ENCODE data around the gene NUMBL.
A peak's percentile ranks its signal among the peaks of the same experiment; 100 is the strongest.

NUMBL gene

DNA sequence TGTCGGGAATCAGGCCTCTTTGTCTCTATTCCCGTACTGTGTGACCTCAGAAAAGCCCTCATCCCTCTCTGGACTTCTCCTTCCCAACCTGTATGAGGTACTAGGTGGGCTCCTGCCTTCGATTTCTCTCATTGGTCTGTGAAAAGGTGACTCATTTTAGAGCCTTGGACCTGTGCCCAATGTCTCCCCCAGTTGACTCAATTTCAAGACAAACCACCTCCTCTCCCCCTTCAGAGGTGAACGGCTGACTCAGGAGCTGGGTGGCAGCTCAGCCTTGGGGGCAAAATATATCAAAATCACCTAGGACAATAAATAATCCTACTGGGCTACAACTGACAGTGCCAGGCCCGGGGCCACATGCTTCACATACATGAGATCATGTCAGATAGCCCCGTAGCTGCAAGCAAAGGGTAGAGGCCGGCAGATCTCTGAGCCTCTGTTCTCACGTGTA lies 25.6 kb upstream of the NUMBL start:
- DNase-seq = peak; percentile 41

GRCh38 chr19:40714441-40715299 lies 24.2 kb upstream of the NUMBL start:
- DNase-seq = peak; percentile 89

- no peak for DNase-seq
These were observed 23.5 kb upstream of the NUMBL start for GRCh38 chr19:40713939-40714338.

DNA sequence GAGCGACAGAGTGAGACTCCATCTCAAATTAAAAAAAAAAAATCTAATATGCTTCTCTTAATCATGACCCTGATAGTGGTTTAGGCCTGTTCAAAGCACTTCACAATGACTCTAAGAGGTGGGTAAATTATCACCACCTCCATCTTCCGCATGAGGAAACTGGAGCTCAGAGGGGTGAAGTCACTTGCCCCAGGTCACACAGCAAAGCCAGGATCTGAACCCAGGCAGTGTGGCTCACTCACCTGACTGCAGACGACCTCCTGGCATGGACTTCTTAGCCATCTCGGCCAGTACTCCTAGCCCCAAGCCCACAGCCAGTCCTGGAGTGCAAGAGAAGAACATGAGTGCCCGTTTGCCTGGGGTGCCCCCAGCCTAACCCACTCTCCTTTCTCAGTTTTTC lies 19.4 kb upstream of the NUMBL start:
- DNase-seq = no peak

DNA sequence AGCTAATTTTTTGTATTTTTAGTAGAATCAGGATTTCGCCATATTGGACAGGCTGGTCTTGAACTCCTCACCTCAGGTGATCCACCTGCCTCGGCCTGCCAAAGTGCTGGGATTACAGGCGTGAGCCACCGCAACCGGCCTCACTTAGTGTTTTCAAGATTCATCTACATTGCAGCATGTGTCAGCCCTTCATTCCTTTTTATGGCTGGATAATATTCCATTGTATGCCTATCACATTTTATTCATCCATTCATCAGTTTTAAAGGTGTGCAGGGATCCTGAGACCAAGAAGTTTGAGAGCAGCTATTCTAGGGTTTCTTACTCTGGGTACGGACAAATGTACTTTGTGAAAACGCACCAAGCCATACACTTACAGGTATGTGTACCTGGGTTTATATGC lies 17.2 kb upstream of the NUMBL start:
- DNase-seq = no peak

DNA sequence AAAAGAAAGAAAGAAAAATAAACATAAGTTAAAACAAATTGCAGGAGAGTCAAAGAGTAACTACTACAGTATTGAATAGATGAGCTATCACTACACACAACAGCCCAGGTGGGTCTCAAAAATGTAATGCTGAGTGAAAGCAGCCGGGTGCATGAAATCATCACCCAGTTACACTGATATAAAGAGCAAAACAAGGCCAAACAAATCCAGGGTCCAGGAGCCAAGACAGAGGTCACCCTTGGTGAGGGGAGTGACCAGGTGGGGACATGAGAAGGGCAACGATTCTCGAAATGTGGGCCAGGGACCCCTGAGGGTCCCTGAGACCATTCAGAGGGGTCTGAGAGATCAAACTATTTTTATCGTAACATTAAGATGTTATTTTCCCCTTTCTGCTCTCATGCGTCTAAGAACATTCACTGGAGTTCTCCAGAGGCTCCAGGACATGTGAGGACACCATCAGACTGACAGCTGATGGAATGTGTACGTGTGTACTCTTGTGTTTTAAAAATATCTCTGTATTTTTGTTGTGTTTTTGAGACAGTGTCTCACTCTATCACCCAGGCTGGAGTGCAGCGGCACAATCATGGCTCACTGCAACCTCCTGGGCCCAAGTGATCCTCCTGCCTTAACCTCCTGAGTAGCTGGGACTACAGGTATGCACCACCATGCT lies 15.6 kb upstream of the NUMBL start:
- no peak for DNase-seq

DNA sequence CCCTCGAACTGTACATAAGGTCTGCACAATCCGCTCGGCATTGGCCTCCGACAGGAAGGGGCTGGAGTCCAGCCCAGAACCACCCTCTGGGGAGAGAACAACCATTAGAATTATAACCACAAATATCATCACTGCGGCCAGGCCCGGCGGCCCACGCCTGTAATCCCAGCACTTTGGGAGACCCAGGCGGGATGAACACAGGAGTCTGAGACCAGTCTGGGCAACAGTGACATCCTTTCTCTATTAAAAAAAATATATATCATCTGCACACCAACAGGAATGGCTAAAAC lies 14.9 kb upstream of the NUMBL start:
- DNase-seq = no peak

DNA sequence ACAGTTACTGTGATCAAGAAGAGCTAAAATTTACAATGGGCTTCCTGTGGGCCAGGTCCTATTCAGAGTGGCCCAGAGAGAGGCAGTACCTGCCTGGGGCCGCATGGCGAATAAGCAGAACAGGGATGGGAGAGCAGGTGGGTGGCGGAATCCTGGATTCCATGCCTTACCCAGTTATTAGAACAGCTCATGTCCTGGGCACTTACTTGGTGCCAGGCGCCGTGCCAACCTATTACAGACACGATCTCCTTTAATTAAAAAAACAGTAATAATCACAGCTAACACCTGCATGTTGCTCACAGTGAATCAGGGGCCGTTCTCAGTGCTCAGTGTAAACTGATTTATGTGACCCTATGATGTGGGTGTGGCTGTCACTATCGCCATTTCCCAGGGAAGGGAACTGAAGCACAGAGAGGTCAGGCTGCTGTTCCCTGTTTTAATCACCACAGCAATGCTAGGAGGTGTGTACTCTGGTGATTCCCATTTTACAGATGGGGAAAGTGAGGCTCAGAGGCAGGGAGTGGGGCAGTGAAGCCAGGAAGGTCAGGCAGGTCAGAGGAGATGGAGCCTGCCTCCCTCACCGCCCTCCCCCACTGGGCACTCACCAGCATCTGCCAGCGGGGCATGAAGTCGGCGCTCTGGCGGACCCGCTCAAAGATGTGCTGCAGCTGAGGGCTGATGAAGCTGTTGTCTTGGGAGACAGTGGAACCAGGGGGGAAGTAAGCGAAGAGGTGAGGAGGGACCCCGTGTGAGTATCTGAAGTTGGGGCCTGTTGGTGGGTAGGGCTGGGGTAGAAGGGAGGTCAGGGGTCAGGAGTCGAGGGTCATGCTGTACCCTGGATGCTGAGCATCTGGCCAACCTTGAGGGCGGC lies 14.3 kb upstream of the NUMBL start:
- DNase-seq = no peak

- no peak for DNase-seq
These were observed 12.7 kb upstream of the NUMBL start for GRCh38 chr19:40703029-40703755.

GRCh38 chr19:40702337-40703012 lies 12.0 kb upstream of the NUMBL start:
- DNase-seq = no peak

- no peak for DNase-seq
These were observed 11.3 kb upstream of the NUMBL start for GRCh38 chr19:40701758-40702157.

DNA sequence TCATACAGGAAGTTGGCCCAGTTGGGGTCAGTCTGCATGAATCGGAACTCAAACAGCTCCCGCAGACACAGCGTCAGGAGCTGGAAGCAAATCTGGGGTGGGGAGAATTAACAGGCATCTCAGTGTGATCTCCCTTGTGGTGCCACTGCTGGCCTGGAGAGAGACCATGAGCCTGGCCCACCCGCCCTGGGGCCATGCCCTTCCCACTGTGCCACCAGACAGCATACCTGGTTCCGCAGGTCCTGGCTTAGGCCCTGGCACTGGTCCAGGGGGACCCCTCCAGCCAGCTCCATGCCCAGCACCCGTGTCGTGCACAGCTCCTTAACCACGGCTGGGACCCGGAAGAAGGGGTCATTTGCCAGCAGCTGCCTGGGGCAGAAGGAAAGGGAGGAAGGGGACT lies 9.6 kb upstream of the NUMBL start:
- DNase-seq = no peak

DNA sequence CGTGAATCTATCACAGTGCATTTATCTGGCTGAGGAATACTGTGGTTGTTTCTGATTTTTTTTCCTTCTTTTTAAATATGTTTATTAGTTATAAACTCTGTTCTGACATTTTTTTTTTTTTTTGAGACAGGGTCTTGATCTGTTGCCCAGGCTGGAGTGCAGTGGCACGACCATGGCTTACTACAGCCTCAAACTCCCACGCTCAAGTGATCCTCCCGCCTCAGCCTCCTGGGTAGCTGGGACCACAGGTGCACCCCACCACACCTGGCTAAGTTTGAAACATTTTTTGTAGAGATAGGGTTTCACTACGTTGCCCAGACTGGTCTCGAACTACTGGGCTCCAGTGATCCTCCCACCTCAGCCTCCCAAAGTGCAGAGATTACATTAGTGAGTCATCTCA lies 6.6 kb upstream of the NUMBL start:
- DNase-seq = no peak

DNA sequence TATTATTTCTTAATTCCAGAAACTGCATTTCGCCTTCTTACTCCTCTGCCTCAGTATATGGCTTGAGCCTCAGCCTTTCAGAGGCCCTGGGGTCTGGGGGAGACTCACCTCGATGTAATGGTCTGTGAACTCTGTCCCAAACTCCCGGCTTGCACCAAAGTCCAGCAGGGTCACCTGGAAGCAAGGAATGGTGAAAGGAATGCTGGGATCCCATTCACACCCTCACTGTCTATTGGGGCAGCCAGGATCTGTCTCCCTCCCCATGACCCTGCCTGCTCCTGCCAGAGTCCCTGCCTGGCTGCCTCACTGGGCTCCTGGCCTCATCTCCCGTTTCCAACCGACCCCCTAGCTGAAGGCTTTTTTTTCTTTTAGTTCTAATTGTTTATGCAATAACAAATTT lies 5.4 kb upstream of the NUMBL start:
- DNase-seq = no peak

GRCh38 chr19:40693896-40694295 lies 3.4 kb upstream of the NUMBL start:
- no peak for DNase-seq

GRCh38 chr19:40693150-40693788 lies 2.8 kb upstream of the NUMBL start:
- no peak for DNase-seq

DNA sequence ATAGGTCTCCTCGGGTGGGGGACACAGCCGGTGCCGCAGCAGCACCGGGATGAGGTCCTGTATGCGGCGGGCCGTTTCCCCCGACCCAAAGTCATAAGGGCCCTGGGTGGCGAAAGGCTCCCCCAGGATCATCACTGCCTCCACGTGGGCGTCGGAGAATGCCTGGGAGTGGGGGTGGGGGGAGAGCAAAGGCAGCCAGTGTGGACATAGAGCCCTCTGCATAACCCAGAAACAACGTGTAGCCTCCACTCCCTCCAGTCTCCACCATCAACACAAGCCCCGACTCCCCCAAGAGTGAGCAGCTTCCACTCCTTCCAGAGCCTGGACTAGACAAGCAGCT lies 1.7 kb upstream of the NUMBL start:
- no peak for DNase-seq

DNA sequence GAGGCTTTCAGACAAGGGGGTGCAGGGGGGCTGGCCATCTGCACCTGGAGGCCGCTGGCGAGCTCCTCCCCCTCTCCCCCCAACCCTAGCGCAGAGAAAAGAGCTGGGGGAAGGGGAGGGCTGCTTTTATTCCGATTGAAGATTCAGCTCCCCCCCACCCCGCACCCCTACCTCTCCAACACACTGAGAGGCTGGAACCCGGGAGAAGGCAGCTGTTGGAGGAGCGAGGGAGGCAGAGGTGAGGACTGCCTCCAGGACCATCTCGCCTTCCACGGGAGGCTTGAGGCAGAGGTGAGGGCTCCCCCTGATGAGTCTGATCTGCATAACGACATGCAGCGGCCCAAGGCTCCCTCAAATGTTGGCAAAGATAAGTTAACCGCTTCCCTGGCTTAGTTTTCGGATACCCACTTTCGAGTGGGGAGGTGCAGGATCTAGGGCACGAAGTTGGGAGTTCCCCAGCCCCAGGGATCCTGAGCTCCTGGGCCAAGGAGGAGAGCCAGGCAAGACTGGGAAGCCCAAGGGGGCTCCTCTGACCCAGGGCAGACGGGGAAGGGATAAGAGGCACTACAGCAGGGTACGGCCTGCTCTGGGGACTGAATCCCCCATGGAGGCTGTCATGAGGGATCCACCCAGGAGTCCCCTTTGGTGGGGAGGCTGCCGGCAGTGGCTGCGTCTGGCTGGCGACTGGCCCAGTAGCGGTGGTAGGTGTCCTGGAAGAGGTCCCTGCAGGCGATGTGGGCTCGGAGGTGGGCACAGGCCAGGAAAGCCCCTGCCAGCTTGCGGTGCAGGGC lies 1.2 kb upstream of the NUMBL start:
- no peak for DNase-seq

DNA sequence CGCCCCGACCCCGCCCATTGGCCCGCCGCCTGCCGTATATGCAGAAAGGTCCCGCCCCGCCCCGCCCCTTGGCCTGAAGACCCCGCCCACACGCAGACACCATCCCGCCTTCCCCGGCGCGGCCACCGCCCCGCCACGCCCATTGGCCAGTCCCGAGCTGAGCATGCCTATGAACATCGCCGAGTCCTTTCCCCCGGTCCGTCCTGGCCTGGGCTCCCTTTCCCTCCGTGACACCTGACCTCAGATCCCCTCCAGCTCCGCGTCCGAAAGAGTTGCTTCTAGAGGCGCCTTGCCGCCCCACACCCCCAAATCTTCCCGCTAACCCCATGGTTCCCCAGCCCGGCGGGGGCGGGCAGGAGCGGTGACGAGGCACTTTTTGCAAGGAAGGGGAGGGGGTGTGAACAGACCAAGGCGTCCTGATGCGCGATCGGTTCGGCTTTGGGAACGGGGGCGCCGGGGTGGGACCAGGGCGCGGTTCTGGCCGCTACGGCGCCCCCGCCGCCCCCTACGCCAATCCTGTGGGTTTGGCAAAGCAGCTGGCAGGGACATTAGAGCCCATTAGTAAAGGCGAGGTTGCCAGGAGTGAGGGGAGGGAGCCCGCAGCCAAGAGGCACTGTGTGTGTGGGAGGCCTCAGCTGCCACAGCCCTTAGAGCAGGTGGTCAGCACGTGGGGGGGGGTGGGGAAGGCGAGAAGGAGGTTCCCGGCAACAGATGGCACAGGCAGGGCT lies 406 bp upstream of the NUMBL start:
- DNase-seq = peak; percentile 88

- DNase-seq = no peak
These were observed 957 bp downstream of the NUMBL start for GRCh38 chr19:40689339-40690049.

Measured in effector CD8-positive, alpha-beta T cell (primary cell).